HG03432 (cell line): ENCODE results near the gene KLHL26.
A peak's percentile ranks its signal among the peaks of the same experiment; 100 is the strongest.

Experiments
- ATAC-seq: cut with Tn5 transposase; IDR thresholded peaks from one replicate; pipeline ENCODE4 v1.9.1; 2021; ENCODE audit warnings: mild to moderate bottlenecking, moderate library complexity; ENCODE audit not compliant: unreplicated experiment

The KLHL26 gene

GRCh38 chr19:18683109-18683957 is 46.5 kb downstream of the KLHL26 start, which contains the start of gene CRTC1:
CRTC1 (plus strand) TSS chr19:18683680; CDS start chr19:18683703, 23 bp downstream.
- peak; percentile 77 for ATAC-seq

DNA sequence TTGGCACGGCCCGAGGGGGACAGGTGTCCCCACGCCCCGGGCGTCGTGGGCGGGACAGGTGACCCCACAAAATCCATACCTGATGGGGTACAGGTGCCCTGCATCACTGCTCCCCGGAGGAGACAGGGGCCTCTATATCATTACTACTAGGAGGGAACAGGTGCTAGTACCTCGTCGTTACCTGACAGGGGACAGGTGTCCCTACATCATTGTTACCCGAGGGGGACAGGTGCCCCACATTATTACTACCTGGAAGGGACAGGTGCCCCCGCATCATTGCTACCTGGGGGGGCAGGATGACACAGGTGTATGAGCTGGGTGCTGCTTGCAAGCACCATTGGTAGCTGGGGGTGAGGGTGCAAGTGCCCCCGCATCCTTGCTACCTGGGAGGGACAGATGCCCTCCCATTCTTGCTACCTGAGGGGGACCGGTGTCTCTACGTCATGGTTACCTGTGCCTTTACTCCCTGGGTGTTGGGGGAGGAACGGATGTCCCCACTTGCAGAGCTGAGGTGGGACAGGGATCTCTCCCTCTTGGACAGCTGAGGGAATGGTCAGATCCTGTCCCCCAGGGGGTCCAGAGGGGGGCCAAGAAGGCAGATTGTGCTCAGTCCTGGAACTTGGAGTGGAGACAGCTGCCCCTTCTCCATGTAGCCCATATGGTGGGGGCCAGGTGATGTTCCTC is 47.3 kb downstream of the KLHL26 start:
- peak; percentile 19 for ATAC-seq

- no peak for ATAC-seq
Measured at GRCh38 chr19:18684642-18684993, 47.8 kb downstream of the KLHL26 start.

DNA sequence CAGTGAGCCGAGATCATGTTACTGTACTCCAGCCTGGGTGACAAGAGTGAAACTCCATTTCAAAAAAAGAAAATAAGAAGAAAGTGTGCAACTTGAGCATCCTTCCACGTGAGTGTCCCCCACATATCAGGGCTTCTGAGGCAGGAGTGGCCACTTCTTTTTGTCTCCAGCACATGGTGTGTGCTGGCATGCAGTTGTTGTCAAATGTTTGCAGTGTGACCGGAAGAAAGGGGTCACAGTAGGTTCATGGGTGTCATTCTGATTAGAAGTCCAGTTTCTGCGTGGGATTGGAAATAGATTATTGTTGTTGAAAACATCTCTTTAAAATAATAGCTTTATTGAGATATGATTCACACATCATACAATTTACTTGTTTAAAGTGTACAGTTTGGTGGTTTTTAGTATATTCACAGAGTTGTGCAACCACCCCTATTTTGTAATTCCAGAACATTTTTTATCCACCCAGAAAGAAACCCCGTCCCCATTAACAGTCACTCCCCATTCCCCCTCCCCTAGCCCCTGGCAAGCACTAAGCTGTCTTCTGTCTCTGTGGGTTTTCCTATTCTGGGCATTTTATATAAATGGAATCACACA is 48.9 kb downstream of the KLHL26 start:
- no peak for ATAC-seq

- ATAC-seq: no peak
Measured at GRCh38 chr19:18687740-18688465, 51.1 kb downstream of the KLHL26 start.

- no peak for ATAC-seq
Measured at GRCh38 chr19:18696023-18696422, 59.2 kb downstream of the KLHL26 start.

- no peak for ATAC-seq
Measured at GRCh38 chr19:18697680-18698079, 60.9 kb downstream of the KLHL26 start.

DNA sequence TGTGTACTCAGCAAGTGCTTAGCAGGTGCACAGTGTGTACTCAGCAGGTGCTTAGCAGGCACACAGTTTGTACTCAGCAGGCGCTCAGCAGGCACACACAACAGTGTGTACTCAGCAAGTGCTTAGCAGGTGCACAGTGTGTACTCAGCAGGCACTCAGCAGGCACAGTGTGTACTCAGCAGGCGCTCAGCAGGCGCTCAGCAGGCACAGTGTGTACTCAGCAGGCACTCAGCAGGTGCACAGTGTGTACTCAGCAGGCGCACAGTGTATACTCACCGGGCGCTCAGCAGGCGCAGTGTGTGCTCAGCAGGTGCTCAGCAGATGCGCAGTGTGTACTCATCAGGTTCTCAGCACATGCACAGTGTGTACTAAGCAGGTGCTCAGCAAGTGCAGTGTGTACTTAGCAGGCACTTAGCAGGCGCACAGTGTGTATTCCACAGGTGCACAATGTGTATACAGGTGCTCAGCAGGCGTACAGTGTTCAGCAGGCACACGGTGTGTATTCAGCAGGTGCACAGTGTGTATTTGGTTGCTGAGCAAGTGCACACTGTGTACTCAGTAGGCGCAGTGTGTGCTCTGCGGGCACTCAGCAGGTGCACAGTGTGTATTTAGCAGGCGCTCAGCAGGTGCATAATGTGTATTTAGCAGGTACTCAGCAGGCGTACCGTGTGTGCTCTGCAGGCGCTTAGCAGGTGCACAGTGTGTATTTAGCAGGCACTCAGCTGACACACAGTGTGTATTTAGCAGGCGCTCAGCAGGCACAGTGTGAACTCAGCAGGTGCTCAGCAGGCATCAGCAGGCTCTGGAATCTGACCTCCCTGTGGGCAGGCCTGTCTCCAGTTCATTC is 61.7 kb downstream of the KLHL26 start:
- no peak for ATAC-seq

GRCh38 chr19:18699403-18700054 is 62.7 kb downstream of the KLHL26 start:
- no peak for ATAC-seq

DNA sequence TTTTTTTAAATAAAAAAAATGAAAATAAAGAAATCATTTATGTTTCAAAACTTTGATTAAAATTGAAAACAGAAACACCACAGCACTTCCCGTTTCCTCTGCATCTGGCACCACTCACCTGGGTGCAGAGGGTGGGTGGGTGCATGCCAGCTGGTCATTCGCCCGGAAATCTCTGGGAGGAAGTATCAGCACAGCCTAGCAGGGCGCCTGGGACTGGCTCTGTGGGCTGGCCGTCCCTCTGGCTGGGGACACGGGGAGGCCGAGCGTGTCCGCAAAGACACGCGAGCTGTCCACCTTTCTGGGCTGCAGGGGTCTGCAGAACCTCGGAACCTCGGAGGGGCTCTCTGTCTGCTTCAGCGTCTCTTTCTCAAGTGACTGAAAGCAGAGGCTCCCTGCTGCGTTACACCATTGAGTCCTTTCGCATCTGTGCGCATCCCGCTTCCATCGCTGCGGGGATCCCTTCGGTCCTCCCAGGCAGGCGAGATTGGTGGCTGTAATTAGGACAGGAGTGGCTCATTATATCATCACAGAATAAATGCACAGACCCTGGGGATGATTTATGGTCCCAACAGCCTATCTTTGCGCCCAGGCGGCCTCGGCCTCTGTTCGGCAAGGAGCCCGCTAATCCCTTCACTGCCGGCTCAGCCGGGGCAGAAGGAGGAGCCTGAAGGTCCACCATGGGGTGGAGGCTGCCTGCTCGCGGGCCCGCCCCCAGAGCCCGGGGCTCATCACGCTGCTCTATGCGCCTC is 63.8 kb downstream of the KLHL26 start:
- ATAC-seq: peak; percentile 80

GRCh38 chr19:18701250-18701608 is 64.4 kb downstream of the KLHL26 start:
- peak; percentile 29 for ATAC-seq

- ATAC-seq: no peak
Measured at GRCh38 chr19:18704054-18704453, 67.2 kb downstream of the KLHL26 start.

DNA sequence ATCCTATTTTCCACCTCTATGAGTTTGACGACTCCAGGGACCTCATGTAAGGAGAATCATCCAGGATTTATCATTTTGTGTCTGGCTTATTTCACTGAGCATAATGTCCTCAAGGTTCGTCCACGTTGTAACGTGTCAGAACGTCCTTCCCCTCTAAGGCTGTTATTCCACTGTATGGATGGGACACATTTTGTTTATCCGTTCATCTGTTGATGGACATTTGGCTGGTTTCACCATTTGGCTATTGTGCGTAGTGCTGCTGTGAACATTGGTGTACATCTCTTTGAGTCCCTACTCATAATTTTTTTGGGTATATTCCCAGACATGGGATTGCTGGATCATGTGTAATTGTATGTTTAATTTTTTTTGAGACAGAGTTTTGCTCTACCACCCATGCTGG is 68.1 kb downstream of the KLHL26 start:
- no peak for ATAC-seq

DNA sequence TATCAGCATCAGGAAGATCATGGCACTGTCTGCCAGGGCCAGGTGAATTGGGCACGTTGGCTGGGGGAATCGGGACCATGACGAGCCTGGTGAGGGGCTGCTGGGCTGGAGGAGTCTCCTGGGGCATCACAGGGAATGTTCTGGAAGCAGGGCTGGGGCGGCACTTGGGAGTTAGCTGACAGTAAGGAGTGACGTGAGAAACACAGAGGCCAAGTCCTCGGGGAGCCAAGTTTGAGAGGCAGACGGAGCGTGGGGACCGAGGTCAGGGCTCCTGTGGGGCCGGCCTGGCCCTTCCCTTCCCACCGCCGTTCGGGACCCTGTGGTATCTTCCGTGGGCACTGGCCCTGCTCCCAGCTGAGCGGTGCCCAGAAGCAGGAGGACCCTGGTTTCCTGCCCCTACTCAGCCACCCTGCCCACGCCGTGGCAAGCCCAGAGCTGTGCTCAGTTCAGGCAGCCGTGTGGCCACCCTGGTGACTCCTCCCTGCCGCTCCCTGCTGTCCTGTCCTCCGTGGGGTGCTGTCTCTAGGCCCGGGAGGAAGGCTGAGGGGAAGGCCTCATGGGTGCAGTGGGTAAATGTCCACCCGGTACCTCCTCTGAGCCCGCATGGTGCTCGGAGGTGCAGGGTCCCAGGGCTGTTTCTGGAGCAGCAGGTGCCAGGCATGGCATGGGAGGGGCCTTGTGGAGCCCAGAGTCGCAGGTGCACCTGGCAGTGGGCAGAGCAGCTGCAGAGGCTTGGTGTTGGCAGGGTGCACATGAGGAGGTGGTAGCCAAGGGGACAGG is 71.8 kb downstream of the KLHL26 start:
- no peak for ATAC-seq

DNA sequence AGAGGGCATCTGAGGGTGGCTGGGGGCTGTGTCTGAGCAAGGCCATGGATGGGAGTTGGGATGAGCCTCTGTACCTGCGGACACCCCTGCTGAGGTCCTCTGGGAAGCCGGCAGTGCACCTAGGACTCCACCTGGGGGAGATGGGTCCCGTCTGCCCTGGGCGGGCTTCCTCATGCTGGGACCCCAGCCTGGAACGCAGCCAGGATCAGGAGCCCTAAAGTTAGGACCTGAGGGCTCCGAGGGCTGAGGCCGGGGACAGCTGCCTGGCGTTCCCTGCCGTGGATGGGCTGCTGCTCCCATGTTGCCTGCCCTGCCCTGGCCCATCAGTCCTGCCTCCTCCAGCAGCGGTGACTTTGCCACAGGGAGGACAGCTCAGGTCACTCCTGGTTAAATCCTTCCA is 72.7 kb downstream of the KLHL26 start:
- ATAC-seq: no peak

DNA sequence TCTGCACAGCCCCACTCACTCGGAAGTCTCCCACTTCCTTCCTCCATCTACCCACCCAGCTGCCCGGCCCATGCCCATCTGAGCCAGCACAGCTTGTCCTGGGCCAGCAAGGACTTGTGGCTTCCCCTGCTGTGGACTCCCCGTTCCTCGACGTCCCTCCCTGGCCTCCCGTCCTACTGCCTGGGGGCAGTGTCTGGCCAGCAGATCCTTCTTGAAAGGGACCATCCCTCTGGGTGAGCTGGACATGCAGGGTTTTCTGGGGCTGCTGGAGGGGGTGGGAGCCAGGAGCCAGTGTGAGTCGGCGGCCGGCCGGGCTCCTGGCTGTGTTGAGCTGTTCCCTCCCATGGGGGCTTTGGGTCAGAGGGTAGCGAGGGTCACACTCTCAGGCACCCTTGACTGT is 73.4 kb downstream of the KLHL26 start:
- ATAC-seq: no peak

DNA sequence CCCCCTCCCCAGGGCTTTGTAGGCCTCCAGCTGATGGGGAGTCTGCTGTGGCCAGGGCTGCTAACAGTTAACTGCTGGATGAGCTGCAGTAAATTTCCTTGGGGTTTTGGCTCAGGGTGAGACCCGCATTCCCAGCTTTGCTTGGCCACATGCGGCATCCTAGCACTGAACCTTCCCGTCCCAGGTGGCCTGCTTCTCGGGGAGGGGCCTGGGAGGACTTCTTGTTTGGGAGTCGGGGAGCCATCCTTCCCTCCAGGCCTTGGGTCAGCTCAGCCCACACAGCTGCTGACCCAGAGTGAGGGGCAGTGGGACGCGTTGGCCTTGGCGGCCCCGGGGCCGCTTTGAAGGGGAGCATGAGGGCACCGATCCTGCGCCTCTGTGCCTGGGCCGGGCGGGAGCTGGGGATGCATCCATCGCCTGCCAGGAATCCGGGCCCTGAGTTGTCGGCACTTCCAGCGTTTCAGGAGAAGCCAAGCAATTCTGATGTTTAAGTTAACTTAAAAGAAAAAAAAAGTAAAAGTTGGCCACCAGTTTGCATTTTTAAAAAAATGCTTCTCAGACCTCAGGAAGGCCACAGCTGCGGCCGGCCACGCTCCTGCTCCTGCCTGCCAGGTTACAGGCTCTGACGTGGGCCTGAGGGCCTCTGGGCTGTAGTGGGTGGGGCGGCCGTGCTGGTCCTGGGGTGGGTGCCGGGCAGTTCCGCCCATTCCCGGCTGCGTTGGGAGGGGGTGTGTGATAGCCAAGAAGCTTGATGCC is 74.3 kb downstream of the KLHL26 start:
- no peak for ATAC-seq

- no peak for ATAC-seq
Measured at GRCh38 chr19:18711893-18712292, 75.1 kb downstream of the KLHL26 start.
